ENCODE data around the gene ARCN1. TPM values are rescaled to one million over a fixed set of nuclear protein-coding genes. Genes with fewer than 3 reads are reported as not detected.

The ARCN1 gene
- total and polyA plus RNA-seq, 12 donors: 42.6 to 274 (median 104) TPM

- 39 to 56% (median 42%) methylated on average over 2 to 4 of the region's 4 CpGs for WGBS, 4 donors
- intact Hi-C loops (cut with DNase I): no loop called here
Observed at GRCh38 chr11:118618991-118619375, 46.8 kb downstream of the ARCN1 start.

GRCh38 chr11:118619444-118620197, 47.4 kb downstream of the ARCN1 start:
- peaks cover 36 to 61% of the 10 kb centered on the region in 2 donors for H3K4me1 ChIP-seq (replicated peaks in 1 of 2)
- peak; percentile 64 to 90 (median 83) for DNase-seq
- no peak overlapping the region for H3K4me3 ChIP-seq
- 15 to 17% (median 16%) methylated on average over 6 of the region's 6 CpGs for WGBS, 4 donors
- H3K27me3 ChIP-seq: no peaks in the 10 kb centered on the region
- H3K9me3 ChIP-seq (replicated peaks in 1 of 3): no peaks in the 10 kb centered on the region
- TF ChIP-seq CTCF (IDR thresholded peaks at IDR 0.05) (no peak), POLR2A (IDR thresholded peaks at IDR 0.05) (peak in 1 of 2 donors; percentile 19)
- intact Hi-C loops (cut with DNase I): no loop called here
- H3K27ac ChIP-seq: peak overlapping the region in 4 of 5 donors; percentile 41 to 91 (median 81)
- H3K36me3 ChIP-seq (replicated peaks in 1 of 2): peaks cover 0 to 17% of the 10 kb centered on the region in 2 donors

More at GRCh38 chr11:118618991-118619375, 46.8 kb downstream of the ARCN1 start:
- TF ChIP-seq CTCF (IDR thresholded peaks at IDR 0.05) (no peak), POLR2A (IDR thresholded peaks at IDR 0.05) (peak in 1 of 2 donors; percentile 9)
- Histone ChIP-seq H3K4me1 (replicated peaks in 1 of 2) (peaks cover 36 to 61% of the 10 kb centered on the region in 2 donors), H3K27ac (peak overlapping the region in 4 of 5 donors; percentile 30 to 91 (median 81)), H3K9me3 (replicated peaks in 1 of 3) (no peaks in the 10 kb centered on the region), H3K27me3 (no peaks in the 10 kb centered on the region), H3K4me3 (no peak overlapping the region), H3K36me3 (replicated peaks in 1 of 2) (peaks cover 0 to 21% of the 10 kb centered on the region in 2 donors)
- peak in 2 of 7 donors; percentile 29 to 35 for DNase-seq

- no peaks in the 10 kb centered on the region for H3K27me3 ChIP-seq
- no peak for TF ChIP-seq POLR2A (IDR thresholded peaks at IDR 0.05)
- TF ChIP-seq CTCF (IDR thresholded peaks at IDR 0.05): no peak
- WGBS, 4 donors: 44 to 66% (median 56%) methylated on average over 7 of the region's 7 CpGs
- peak in 1 of 7 donors; percentile 38 for DNase-seq
- intact Hi-C loops (cut with DNase I): no loop called here
- H3K9me3 ChIP-seq (replicated peaks in 1 of 3): no peaks in the 10 kb centered on the region
- H3K4me1 ChIP-seq (replicated peaks in 1 of 2): peaks cover 36 to 70% of the 10 kb centered on the region in 2 donors
- peak overlapping the region in 4 of 5 donors; percentile 70 to 91 (median 81) for H3K27ac ChIP-seq
- H3K4me3 ChIP-seq: peak overlapping the region in 1 of 4 donors; percentile 68
- peaks cover 0 to 20% of the 10 kb centered on the region in 2 donors for H3K36me3 ChIP-seq (replicated peaks in 1 of 2)
Observed at GRCh38 chr11:118620529-118621070, 48.4 kb downstream of the ARCN1 start.

GRCh38 chr11:118621071-118621783, 49.0 kb downstream of the ARCN1 start:
- H3K36me3 ChIP-seq (replicated peaks in 1 of 2): peaks cover 0 to 18% of the 10 kb centered on the region in 2 donors
- peak overlapping the region; percentile 24 to 91 (median 72) for H3K27ac ChIP-seq
- DNase-seq: peak; percentile 89 to 94 (median 91)
- no peak for TF ChIP-seq CTCF (IDR thresholded peaks at IDR 0.05)
- peak; percentile 44 to 67 for TF ChIP-seq POLR2A (IDR thresholded peaks at IDR 0.05)
- H3K4me1 ChIP-seq (replicated peaks in 1 of 2): peaks cover 36 to 71% of the 10 kb centered on the region in 2 donors
- H3K9me3 ChIP-seq (replicated peaks in 1 of 3): no peaks in the 10 kb centered on the region
- intact Hi-C loops (cut with DNase I): no loop called here
- no peaks in the 10 kb centered on the region for H3K27me3 ChIP-seq
- H3K4me3 ChIP-seq: peak overlapping the region in 3 of 4 donors; percentile 27 to 72 (median 68)
- 3 to 9% (median 3%) methylated on average over 12 to 38 of the region's 38 CpGs for WGBS, 4 donors
